SK-N-SH (cell line): ENCODE data around the gene ADAD1.

Experiments
- CTCF ChIP-seq: fragments of 200-600 bp; sonication (generic); IDR thresholded peaks from 2 replicates; pipeline ENCODE4 v1.6.1; 2017; ENCODE audit warnings: antibody characterized with exemption, mild to moderate bottlenecking, moderate library complexity
- MAX ChIP-seq: IDR thresholded peaks from 2 replicates; pipeline ENCODE4 v1.4.0; 2012; ENCODE audit warnings: low read depth

DNA sequence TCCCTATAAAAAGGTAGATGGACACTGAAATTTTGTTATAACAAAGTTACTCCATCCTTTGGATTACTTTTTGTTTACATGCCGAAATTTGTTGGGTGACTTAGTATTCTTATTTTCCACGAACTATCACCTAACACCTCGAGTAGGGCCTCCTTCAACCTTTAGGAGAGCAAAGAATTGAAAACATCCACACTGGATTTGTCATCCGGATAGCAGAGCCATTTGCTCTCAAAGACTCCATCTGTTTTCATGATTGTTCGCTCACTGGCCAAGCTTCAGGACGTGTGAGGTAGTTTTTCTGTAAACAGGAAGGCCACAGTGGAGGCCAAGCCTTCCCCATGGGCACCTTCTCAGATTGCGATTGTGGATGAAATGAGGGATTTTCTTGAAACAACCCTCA lies at the start of gene ADAD1:
- TF ChIP-seq CTCF (no peak), MAX (no peak)
